SW480 (cell line): ENCODE data around the gene ANKRD13A.
"Not testable (repeated sequence)": the region's sequence is repeated elsewhere in the genome, so short reads cannot be mapped to it uniquely, and the experiment has no call there.

ENCODE experiments used
- DNase-seq: peaks from one replicate; pipeline ENCODE4 v3.0.0-alpha.2; 2016; ENCODE audit warnings: low spot score

Gene ANKRD13A

DNA sequence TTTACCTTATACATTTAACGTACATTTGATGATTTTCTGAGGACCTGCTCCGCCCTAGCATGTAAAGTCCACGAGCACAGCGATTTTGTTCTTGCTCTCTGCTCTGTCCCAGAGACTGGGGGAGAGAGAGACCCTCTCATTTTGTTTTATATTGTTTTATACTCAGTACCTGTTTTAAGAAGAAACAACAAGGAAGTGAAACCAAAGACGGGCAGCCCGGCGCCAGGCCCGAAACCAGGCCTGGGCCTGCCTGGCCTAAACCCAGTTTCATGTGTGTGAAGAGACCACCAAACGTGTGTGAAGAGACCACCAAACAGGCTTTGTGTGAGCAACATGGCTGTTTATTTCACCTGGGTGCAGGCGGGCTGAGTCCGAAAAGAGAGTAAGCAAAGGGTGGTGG, 49.8 kb downstream of the ANKRD13A start:
- not testable (repeated sequence) for DNase-seq

DNA sequence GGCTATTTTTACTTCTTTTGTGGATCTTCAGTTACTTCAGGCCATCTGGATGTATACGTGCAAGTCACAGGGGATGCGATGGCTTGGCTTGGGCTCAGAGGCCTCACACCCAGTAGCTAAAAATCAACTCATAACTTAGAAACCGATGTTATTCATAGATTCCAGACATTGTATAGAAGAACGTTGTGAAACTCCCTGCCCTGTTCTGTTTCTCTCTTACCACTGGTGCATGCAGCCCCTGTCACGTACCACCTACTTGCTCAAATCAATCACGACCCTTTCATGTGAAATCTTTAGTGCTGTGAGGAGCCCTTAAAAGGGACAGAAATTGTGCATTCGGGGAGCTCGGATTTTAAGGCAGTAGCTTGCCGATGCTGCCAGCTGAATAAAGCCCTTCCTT, 50.4 kb downstream of the ANKRD13A start:
- DNase-seq = not testable (repeated sequence)

DNA sequence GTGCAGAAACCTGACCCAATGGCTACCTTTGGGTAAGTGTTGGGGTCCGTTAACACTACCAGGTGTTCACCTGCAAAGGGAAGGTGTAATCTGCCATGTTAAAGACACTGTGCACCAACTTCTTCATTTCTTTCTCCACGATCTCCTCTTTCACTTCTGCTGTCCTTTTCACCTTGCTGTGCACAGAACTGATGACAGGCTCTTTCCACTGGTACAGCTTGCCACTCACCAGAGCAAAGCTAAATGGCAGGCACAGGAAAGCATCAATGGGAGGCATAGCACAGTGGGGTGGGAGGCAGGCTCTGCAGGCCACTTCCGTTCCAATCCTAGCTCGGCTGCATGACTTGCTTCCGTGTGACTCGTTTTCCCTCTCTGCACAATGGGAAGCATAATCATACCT, 51.7 kb downstream of the ANKRD13A start:
- DNase-seq = no peak

DNA sequence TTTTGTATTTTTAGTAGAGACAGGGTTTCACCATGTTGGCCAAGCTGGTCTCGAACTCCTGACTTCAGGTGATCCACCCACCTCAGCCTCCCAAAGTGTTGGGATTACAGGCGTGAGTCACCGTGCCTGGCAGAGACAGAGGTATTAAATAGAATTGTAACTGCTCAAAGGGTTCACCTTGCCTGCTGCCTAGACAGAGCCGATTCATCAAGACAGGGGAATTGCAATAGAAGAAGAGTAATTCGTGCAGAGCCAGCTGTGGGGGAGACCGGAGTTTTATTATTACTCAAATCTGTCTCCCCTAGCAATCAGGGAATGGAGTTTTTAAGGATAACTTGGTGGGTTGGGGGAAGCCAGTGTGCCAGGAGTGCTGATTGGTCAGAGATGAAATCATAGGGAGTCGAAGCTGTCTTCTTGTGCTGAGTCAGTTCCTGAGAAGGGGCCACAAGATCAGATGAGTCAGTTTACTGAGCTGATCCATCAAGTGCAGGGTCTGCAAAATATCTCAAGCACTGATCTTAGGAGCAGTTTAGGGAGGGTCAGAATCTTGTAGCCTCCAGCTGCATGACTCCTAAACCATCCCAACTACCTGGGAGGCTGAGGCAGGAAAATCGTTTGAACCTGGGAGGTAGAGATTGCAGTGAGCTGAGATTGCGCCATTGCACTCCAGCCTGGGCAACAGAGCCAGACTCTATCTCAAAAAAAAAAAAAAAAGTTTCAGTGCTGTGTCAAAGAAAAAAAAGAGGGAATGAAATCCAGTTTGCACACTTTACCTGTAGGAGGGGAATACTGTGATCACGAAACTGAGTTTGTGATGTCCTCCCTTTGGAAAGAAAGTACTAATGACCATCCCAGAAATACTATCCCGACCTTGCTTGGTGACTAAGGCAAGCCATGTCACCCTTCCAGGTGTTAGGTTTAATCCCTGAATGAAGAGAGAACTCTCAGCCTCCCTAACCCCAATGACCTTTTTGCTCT, 56.4 kb downstream of the ANKRD13A start:
- not testable (repeated sequence) for DNase-seq

DNA sequence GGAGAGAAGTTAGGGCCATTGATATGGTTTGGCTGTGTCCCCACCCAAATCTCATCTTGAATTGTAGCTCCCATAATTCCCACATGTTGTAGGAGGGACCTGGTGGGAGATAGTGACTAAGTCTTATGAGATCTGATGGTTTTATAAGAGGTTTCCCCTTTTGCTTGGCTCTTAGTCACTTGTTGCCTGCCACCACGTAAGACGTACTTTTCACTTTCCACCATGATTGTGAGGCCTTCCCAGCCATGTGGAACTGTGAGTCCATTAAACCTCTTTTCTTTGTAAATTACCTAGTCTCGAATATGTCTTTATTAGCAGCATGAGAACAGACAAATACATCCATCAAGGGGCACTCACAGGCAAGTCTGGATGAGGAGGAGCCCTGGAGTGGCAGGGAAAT, 57.4 kb downstream of the ANKRD13A start:
- not testable (repeated sequence) for DNase-seq

DNA sequence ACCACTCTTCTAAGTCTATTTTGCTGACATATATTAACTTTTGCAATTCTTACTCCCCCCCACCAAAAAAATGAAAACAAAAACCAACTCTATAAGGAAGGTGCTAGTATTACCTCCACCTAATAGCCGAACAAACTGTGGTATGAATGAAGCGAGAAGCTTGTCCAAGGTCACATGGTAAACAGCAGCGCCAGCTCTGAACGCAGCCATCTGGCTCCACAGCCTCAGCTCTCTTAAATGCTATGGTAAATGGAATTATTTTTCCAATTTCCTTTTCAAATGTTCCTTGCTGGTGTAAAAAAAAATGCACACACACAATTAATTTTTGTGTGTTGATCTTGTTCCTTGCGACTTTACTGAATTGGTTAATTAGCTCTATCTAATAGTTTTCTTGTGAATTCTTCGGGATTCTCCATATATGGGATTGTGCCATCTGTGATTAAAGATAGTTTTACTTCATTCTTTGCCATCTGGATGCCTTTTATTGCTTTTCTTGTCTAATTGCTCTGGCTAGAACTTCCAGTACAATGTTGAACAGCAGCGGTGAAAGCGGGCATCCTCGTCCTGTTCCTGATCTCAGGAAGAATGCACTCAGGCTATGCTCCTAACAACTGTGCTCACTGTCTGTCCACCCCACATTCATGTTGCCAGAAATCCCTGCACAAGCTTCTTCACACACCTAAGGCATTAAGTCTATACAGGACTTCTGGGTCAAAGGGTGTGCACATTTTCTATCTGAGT, 59.8 kb downstream of the ANKRD13A start:
- no peak for DNase-seq

DNA sequence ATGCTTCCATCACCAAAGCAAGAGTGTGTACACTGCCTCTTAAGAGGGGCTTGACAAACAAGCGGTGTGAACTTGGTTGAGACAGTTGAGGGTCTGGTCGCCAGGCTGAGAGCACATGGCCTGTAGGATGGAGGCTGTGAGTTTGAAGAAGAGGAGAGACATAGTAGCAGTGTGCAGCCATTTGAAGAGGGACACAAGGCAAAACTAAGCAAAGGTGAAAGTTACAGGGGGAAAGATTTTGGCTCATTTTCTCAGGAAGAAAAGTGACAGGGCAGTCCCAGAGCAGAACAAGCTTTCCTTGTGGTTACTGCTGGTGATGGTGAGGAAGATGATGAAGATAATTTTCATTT, 60.4 kb downstream of the ANKRD13A start:
- DNase-seq = no peak

DNA sequence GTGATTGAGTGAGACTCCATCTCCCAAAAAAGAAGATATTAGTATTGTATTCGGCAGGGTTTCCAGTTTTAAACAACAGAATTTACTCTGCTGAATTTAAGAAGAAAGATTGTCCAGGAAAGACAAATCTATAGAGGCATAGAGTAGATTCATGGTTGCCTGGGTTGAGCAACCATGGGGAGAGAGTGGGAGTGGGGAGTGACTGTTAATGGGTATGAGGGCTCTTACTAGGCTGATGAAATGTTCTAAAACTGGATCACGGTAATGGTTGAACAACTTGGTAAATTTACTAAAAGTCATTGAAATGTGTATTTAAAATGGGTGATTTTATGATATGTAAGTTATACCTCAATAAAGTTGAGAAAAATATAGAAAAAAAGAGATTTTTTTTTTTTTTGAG, 63.0 kb downstream of the ANKRD13A start:
- no peak for DNase-seq

DNA sequence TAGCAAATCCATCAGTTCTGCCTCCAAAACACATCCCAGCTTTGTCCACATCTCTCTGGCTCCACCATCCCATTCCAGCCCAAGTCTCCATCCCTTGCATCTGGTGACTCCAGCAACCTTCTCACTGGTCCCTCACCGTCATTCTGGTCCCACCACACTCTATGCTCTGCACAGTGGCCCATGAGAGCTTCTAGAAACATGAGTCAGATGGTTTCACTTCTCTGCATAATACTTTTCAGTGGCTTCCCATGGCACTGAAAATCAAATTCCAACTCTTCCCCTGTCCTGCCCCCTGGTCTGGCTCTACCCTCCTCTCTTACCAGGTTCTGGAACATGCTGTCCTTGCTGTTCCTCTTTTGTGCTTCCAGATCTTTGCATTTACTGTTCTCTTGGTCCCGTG, 66.3 kb downstream of the ANKRD13A start:
- DNase-seq = no peak

DNA sequence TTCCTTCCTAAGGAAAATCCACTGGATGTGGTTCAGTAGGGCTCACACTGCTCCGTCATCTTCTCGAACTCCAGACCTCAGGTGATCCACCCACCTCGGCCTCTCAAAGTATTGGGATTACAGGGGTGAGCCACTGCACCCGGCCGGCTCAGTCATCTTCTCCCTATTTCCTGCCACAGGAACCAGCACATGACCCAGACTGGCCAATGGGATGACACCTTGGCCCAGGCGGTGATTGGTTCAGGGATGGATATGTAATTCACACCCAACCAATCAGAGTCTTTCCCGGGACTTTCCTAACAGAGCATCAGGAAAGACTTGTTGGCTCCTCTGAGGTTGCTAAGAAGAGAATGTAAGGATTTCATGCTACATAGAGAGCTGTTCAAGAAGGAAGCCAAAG, 68.3 kb downstream of the ANKRD13A start:
- DNase-seq = no peak

DNA sequence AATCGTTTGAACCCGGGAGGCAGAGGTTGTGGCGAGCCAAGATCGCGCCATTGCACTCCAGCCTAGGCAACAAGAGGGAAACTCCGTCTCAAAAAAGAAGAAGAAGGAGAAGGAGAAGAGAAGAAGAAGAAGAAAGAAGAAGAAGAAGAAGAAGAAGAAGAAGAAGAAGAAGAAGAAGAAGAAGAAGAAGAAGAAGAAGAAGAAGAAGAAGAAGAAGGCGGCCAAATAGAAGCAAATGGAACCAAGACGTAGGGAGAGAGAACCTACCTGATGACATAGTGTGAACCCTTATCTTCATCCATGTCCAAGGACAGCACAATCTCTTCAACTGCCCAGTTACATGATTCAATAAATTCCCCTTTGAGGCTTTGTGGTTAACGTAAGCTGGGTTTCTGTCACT, 68.9 kb downstream of the ANKRD13A start:
- DNase-seq = not testable (repeated sequence)

DNA sequence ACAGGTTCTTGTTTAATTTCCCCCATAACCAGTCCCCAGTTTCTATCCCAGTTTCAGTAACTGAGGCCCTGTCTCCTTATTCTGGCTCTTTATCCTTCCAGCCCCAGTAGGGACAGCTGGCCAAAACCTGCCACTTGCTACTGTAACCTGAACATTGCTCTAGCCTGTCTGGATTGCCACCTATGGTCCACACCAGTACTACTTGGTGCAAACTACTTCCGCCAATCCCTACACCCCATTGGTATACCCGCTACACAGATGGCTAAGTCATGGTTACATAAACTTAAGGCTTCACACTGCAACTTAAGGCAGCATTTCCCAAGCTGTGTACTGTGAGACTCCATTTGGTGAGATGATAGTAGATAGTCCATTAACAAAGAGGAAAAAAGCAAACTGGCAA, 69.4 kb downstream of the ANKRD13A start:
- no peak for DNase-seq

DNA sequence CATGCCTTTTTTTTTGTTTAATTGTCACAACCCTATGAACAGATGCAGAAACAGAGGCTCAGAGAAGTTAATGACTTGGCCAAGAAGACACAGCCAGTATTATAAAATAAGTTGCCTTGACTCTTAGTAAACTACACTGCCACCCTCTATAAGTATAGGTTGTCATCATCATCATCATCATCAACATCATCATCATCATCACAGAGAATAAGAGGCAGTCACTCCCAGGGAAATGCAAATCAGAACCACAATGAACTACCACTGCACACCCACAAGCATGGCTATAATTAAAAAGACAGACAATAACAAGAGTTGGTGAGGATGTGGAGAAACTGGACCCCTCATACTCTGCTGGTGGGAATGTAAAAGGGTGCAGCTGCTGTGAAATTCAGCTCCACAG, 72.3 kb downstream of the ANKRD13A start:
- DNase-seq = no peak

DNA sequence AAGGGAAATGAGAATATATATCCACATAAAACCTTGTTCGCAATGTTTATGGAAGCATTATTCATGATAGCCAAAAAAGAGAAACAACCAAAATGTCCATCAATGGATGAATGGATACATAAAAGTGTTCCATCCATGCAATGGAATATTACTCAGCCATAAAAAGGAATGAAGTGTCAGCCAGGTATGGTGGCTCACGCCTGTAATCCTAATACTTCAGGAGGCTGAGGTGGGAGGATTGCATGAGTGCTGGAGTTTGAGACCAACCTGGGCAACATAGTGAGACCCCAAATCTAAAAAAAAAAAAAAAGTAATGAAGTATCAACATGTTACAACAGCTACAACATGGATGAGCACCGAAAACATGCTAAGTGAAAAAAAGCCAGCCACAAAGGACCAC, 72.7 kb downstream of the ANKRD13A start:
- DNase-seq = no peak

DNA sequence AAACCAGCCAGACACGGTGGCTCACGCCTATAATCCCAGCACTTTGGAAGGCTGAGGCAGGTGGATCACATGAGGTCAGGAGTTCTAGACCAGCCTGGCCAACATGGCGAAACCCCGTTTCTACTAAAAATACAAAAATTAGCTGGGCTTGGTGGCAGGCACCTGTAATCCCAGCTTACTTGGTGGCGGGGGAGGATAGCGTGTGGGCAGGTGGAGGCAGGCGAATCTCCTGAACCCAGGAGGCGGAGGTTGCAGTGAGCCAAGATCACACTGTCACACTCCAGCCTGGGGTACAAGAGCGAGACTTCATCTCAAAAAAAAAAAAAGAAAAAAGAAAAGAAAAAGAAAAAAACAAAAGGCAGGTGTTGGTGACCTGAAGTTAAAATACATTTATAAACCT, 73.4 kb downstream of the ANKRD13A start:
- DNase-seq = not testable (repeated sequence)

DNA sequence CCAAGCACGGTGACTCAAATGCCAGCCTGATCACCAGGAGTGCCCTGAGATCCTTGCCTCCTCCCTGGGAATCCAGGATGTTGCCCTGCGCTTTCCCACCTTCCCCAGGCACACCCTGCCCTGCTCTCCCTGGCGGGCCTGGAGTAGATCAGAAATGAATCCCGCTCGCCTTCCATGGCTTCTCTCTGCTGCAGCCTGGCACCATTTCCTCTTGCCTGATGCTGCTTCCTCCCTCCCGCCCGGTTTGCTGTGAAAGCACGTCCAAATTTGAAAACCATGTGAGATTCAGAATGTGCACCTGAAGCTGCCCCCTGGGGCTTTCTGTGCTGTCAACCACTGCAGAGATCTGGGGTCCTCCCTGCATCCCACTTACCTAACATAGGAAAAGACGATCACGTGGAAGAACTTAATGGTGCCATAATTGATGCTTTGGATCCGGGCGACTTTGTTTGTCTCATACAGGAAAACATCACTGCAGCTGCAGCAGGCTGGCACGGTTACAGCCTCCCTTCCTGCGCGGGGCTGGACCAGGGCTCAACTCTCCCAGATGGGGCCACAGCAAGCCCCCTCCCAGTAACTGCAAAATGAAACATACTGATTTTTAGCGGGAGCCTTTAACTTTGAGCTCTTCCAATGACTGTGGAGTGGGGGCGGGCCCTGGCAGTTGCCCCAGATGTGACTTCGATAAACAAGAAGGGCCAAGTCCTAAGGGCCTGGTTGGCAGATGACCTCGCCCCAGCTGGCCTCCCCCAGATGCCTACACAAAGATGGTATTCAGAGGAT, 74.0 kb downstream of the ANKRD13A start:
- DNase-seq = no peak

DNA sequence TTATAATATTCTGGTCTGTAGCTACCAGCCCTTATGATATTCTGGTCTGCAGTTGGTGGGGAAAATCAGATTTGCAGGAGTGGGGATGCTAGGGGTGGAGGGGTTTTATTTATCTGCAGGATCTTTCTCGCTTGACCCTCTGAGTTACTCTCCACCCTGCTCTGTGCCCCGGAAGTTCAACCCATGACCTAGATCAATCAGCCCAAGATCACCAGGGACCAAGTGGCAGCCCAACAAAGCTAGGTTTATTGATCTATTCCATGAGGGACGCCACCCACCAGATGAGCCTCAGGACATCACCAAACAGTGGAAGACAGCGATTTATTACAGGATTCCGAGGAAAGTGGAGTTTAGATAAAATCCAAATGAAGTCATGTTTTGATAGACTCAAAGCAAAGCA, 74.9 kb downstream of the ANKRD13A start:
- no peak for DNase-seq

DNA sequence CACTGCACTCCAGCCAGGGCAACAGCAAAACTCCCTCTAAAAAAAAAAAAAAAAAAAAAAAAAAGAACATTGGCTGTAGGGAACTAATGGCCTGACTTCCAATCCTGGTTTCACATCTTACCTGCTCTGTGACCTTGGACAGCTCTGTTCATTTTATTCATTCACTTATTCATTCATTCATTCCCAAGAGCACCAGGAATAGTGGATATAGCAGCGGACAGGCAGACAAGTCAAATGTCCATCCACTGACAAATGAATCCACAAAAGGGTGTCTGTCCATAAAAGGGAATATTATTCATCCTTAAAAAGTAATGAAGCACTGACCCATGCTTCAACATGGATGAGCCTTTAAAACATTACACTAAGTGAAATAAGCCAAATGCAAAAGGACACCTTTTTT, 76.7 kb downstream of the ANKRD13A start:
- no peak for DNase-seq

DNA sequence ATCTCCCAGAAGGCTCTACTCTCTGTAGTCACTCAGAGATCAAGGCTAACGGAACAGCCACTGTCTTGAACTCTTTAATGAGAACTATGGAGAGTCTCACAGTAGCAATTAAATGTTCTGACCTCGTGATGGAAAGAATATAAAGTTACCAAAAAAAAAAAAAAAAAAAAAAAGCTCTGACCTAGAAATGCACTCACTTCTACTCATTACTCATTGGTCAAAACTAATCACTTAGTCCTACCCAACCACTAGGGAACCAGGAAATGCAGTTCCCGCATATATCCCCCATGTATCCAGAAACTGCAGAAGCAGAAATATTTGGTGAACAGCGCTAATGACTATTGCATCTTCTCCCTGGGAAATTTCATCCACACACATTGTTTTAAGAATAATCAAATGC, 78.6 kb downstream of the ANKRD13A start:
- DNase-seq = no peak

DNA sequence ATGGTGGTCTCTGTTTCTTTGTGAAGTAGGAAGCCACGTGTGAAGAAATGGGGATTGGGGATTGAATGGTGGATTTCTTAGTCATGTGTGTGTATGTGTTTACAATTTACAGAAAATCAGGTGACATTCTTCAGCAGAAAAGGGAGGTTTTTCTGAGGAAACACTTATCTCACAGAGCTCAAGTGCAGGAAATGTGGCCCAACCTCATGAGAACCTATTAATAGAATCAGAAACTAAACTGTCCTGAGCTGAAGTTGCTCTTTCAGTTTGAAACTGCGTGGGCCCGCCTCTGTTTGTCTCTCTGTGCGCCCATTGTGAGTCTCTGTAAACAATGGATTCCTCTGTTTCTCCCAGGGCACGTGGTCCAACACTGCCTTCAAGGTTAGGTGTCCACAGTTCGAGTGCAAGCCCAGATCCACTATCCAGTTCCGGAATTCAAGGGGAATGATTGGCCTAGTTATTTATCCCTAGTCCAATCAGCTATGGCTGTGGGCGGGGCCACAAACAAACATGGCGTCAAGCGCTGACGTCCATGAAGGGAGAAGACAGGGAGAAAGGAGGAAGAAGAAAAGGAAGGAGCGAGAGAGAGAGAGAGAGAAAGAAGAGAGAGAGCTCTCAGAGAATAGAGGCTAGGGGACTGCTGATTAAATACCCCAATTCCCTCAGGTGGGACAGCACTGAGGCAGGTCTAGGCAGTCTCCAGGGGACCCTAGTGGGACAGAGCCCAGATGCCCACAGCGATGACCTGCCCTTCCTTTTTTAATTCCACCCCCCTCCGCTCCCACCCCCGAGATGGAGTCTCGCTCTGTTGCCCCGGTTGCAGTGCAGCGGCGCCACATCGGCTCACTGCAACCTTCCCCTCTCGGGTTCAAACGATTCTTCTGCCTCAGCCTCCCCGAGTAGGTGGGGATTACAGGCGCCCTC, 80.5 kb downstream of the ANKRD13A start:
- DNase-seq = peak; percentile 48

DNA sequence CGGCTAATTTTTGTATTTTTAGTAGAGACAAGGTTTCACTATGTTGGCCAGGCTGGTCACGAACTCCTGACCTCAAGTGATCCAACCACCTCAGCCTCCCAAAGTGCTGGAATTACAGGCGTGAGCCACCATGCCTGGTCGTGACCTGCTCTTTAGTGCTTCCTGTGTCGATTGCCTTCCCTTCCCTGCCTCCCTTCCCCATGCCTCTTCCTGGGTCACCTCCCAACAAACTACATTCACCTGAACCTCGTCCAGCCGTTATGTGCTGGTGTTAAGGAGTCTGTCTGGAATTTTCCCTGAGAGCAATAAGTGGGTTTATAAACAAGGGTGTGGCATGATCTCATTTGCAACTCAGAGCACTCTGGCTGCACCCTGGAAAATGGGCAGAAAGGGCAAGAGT, 81.2 kb downstream of the ANKRD13A start:
- no peak for DNase-seq
